ENCODE results near the gene DNASE1L2.

DNASE1L2 gene

GRCh38 chr16:2229091-2229490, 7.2 kb upstream of the DNASE1L2 start:
- H3K27ac ChIP-seq (ENCODE audit: low read depth, low read length), result no peak overlapping the region
- H3K9me3 ChIP-seq (ENCODE audit: low read length), result no peaks in the 10 kb centered on the region
- peaks cover 46% of the 10 kb centered on the region for H3K36me3 ChIP-seq (ENCODE audit: insufficient read depth, low read length)
- H3K4me1 ChIP-seq (ENCODE audit: insufficient read depth, low read length), result peaks cover 20% of the 10 kb centered on the region
- H3K9ac ChIP-seq (ENCODE audit: low read length), result no peak overlapping the region
- peaks cover 0 to 15% of the 10 kb centered on the region in 2 donors for H3K27me3 ChIP-seq (ENCODE audit: control insufficient read depth in 1 of 2, insufficient read depth in 2 of 2, low read length in 2 of 2)
- H3K4me3 ChIP-seq (ENCODE audit: low read depth in 1 of 2, low read length in 2 of 2), result no peak overlapping the region

DNA sequence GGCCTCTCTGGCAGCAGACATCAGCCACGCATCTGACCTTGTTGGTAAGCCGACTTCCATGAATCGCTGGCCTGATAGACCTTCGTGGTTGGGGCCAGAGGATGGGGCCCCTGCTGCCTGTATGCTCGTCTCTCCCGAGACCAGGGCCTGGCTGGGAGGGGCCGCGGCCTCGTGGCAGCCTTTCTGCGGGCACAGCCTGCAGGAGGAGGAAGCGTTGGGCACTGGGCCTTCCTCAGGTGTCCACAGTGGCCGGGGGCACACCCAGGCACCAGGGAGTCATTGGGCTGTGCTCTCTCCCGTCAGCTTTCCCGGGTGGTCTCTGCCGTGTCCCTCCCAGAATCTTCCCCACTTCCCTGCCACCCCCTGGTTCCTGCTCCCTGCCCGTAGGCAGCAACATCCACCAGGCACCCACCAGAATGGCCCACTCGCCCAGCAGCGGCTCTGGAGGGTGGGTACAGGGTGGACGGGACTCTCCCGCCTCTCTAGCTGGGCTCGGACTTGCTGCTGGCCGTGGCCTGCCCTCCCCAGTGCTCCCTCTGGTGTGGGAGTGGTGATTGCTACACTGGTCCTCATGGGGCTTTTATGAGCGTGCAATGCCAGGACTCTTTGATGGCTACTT, 6.5 kb upstream of the DNASE1L2 start:
- Histone ChIP-seq H3K4me1 (ENCODE audit: insufficient read depth, low read length) (peaks cover 14% of the 10 kb centered on the region), H3K9me3 (ENCODE audit: low read length) (no peaks in the 10 kb centered on the region), H3K27me3 (ENCODE audit: control insufficient read depth in 1 of 2, insufficient read depth in 2 of 2, low read length in 2 of 2) (peaks cover 0 to 15% of the 10 kb centered on the region in 2 donors), H3K4me3 (ENCODE audit: low read depth in 1 of 2, low read length in 2 of 2) (no peak overlapping the region), H3K36me3 (ENCODE audit: insufficient read depth, low read length) (peaks cover 49% of the 10 kb centered on the region), H3K27ac (ENCODE audit: low read depth, low read length) (no peak overlapping the region), H3K9ac (ENCODE audit: low read length) (no peak overlapping the region)

DNA sequence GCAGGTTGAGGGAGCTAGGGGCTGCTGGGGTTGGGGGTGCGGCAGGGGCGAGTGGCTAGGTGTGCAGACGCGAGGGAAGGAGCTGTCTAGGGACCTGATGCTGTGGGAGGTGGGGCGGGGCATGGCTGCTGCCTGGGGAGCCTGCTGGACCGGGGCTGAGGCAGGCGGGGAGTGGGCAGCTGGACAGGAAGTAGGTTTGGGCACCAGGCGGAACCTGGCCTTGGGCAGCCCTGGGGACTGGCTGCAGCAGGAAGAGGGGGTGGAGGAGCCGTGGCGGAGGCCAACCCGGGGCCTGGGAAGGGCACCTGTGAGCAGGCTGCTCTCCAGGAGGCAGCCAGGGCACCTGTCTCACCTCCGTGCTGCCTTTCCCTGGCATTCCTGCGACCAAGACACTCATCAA, 5.9 kb upstream of the DNASE1L2 start:
- no peak overlapping the region for H3K4me3 ChIP-seq (ENCODE audit: low read depth in 1 of 2, low read length in 2 of 2)
- H3K9ac ChIP-seq (ENCODE audit: low read length), result no peak overlapping the region
- peaks cover 56% of the 10 kb centered on the region for H3K36me3 ChIP-seq (ENCODE audit: insufficient read depth, low read length)
- H3K27me3 ChIP-seq (ENCODE audit: control insufficient read depth in 1 of 2, insufficient read depth in 2 of 2, low read length in 2 of 2), result peaks cover 0 to 15% of the 10 kb centered on the region in 2 donors
- no peaks in the 10 kb centered on the region for H3K9me3 ChIP-seq (ENCODE audit: low read length)
- H3K4me1 ChIP-seq (ENCODE audit: insufficient read depth, low read length), result peaks cover 8% of the 10 kb centered on the region
- H3K27ac ChIP-seq (ENCODE audit: low read depth, low read length), result no peak overlapping the region

DNA sequence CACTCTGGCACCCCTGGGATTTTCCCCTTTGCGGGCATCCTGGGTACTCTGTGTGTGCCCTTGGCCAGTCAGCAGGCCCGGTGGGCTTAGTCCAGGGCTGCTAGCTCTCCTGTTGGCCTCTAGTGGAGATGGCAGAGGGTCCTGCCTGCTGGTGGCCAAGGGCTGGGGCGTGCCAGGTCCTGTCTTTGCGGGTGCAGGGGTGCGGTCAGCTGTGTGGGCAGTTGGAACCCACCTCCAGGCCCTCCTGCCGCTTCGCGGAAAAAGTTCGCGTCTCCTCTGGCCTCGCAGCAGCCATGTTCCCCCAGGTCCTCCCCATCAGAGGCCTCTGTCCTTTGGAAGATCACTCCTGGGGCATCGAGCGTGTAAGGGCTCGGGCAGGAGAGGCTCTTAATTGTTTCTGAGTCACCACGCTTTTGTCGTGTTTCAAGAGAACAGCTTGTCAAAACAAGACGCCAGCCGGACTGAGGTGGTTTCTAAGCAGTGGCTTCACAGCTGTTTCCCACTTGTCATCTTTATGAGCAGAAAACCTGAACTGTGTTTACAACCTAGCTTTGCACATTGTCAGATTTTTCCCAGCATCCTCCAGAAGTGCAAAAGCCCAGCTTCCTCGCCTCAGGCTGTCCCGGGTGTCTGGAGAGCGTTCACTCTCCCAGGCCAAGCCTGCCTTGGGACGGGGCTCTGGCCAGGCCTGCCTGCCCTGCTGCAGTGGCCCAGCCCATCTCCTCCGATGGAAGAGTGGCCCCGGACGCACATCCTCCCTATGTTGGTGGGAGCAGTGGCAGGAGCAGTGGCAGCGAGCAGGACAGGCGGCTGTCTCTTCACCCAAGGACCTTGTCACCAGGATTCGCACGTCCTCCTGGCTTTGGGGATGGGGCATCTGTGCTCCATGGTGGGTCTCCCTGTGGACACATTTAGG, 5.0 kb upstream of the DNASE1L2 start:
- Histone ChIP-seq H3K9ac (ENCODE audit: low read length) (no peak overlapping the region), H3K36me3 (ENCODE audit: insufficient read depth, low read length) (peaks cover 59% of the 10 kb centered on the region), H3K27me3 (ENCODE audit: control insufficient read depth in 1 of 2, insufficient read depth in 2 of 2, low read length in 2 of 2) (peaks cover 5 to 22% of the 10 kb centered on the region in 2 donors), H3K27ac (ENCODE audit: low read depth, low read length) (no peak overlapping the region), H3K4me3 (ENCODE audit: low read depth in 1 of 2, low read length in 2 of 2) (no peak overlapping the region), H3K9me3 (ENCODE audit: low read length) (no peaks in the 10 kb centered on the region), H3K4me1 (ENCODE audit: insufficient read depth, low read length) (peaks cover 8% of the 10 kb centered on the region)

- Histone ChIP-seq H3K27me3 (ENCODE audit: control insufficient read depth in 1 of 2, insufficient read depth in 2 of 2, low read length in 2 of 2) (peaks cover 8 to 33% of the 10 kb centered on the region in 2 donors), H3K9me3 (ENCODE audit: low read length) (no peaks in the 10 kb centered on the region), H3K9ac (ENCODE audit: low read length) (no peak overlapping the region), H3K4me1 (ENCODE audit: insufficient read depth, low read length) (peaks cover 12% of the 10 kb centered on the region), H3K36me3 (ENCODE audit: insufficient read depth, low read length) (peaks cover 59% of the 10 kb centered on the region), H3K4me3 (ENCODE audit: low read depth in 1 of 2, low read length in 2 of 2) (no peak overlapping the region), H3K27ac (ENCODE audit: low read depth, low read length) (no peak overlapping the region)
Observed at GRCh38 chr16:2232094-2232990, 3.9 kb upstream of the DNASE1L2 start.

GRCh38 chr16:2233046-2233775, 3.0 kb upstream of the DNASE1L2 start:
- H3K4me3 ChIP-seq (ENCODE audit: low read depth in 1 of 2, low read length in 2 of 2), result no peak overlapping the region
- H3K9me3 ChIP-seq (ENCODE audit: low read length), result no peaks in the 10 kb centered on the region
- peaks cover 59% of the 10 kb centered on the region for H3K36me3 ChIP-seq (ENCODE audit: insufficient read depth, low read length)
- H3K4me1 ChIP-seq (ENCODE audit: insufficient read depth, low read length), result peaks cover 12% of the 10 kb centered on the region
- no peak overlapping the region for H3K27ac ChIP-seq (ENCODE audit: low read depth, low read length)
- H3K27me3 ChIP-seq (ENCODE audit: control insufficient read depth in 1 of 2, insufficient read depth in 2 of 2, low read length in 2 of 2), result peaks cover 8 to 42% of the 10 kb centered on the region in 2 donors
- H3K9ac ChIP-seq (ENCODE audit: low read length), result no peak overlapping the region

GRCh38 chr16:2233872-2234812, 2.1 kb upstream of the DNASE1L2 start:
- H3K36me3 ChIP-seq (ENCODE audit: insufficient read depth, low read length), result peaks cover 53% of the 10 kb centered on the region
- peaks cover 12% of the 10 kb centered on the region for H3K4me1 ChIP-seq (ENCODE audit: insufficient read depth, low read length)
- H3K9ac ChIP-seq (ENCODE audit: low read length), result no peak overlapping the region
- H3K9me3 ChIP-seq (ENCODE audit: low read length), result no peaks in the 10 kb centered on the region
- peaks cover 8 to 45% of the 10 kb centered on the region in 2 donors for H3K27me3 ChIP-seq (ENCODE audit: control insufficient read depth in 1 of 2, insufficient read depth in 2 of 2, low read length in 2 of 2)
- no peak overlapping the region for H3K27ac ChIP-seq (ENCODE audit: low read depth, low read length)
- H3K4me3 ChIP-seq (ENCODE audit: low read depth in 1 of 2, low read length in 2 of 2), result no peak overlapping the region

DNA sequence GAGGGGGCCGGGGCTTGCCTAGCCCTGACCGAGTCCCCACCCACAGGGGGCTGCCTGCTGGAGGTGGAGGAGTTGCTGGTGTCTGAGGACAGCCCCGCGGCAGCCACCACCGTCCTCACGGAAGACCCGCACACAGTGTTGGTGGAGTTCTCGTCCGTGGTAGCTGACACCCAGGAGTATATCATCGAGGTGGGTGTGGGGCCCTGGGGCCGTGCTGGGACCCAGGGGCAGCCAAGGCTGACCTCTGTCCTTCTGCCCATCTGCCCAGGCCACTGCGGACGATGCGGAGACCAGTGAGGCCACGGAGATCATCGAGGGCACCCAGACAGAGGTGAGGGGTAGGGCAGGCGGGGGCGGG, 1.5 kb upstream of the DNASE1L2 start:
- H3K27ac ChIP-seq (ENCODE audit: low read depth, low read length), result no peak overlapping the region
- H3K27me3 ChIP-seq (ENCODE audit: control insufficient read depth in 1 of 2, insufficient read depth in 2 of 2, low read length in 2 of 2), result peaks cover 8 to 45% of the 10 kb centered on the region in 2 donors
- H3K36me3 ChIP-seq (ENCODE audit: insufficient read depth, low read length), result peaks cover 53% of the 10 kb centered on the region
- no peak overlapping the region for H3K4me3 ChIP-seq (ENCODE audit: low read depth in 1 of 2, low read length in 2 of 2)
- H3K9ac ChIP-seq (ENCODE audit: low read length), result no peak overlapping the region
- no peaks in the 10 kb centered on the region for H3K9me3 ChIP-seq (ENCODE audit: low read length)
- H3K4me1 ChIP-seq (ENCODE audit: insufficient read depth, low read length), result peaks cover 12% of the 10 kb centered on the region

GRCh38 chr16:2235234-2235651, 1.0 kb upstream of the DNASE1L2 start:
- peaks cover 49% of the 10 kb centered on the region for H3K36me3 ChIP-seq (ENCODE audit: insufficient read depth, low read length)
- peaks cover 12% of the 10 kb centered on the region for H3K4me1 ChIP-seq (ENCODE audit: insufficient read depth, low read length)
- H3K27ac ChIP-seq (ENCODE audit: low read depth, low read length), result no peak overlapping the region
- H3K27me3 ChIP-seq (ENCODE audit: control insufficient read depth in 1 of 2, insufficient read depth in 2 of 2, low read length in 2 of 2), result peaks cover 8 to 45% of the 10 kb centered on the region in 2 donors
- H3K9me3 ChIP-seq (ENCODE audit: low read length), result no peaks in the 10 kb centered on the region
- no peak overlapping the region for H3K4me3 ChIP-seq (ENCODE audit: low read depth in 1 of 2, low read length in 2 of 2)
- H3K9ac ChIP-seq (ENCODE audit: low read length), result no peak overlapping the region

DNA sequence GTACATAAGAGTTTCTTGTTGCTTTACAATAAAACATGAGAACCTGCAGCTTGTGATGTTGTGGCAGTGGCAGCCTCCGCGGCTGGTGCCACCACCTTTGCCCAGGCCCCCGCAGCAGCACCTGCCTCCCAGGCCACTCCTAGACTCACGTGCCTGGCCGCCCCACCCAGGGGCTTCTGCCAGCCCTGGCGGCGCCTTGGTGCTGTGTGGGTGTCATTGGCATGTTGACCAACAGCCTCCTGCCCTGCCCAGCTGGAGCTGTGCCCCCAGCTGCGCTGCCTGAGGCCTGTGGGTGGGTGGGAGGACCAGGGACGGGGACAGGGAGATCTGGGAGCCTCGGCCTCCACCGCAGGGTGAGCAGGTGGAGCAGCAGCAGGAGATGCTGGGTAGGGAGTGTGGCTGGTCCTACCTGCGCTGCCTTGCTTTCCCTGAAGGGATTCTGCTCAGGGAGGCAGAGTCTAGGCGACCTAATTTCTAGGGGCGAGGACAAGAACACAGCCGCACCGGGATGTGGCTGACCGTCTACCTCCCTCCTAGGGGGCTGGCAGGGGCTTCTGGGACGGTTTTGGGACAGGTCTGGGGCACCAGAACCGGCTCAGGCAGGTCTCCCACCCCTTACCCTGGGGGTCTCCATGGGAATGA, 428 bp upstream of the DNASE1L2 start:
- H3K36me3 ChIP-seq (ENCODE audit: insufficient read depth, low read length), result peaks cover 49% of the 10 kb centered on the region
- no peak overlapping the region for H3K27ac ChIP-seq (ENCODE audit: low read depth, low read length)
- H3K27me3 ChIP-seq (ENCODE audit: control insufficient read depth in 1 of 2, insufficient read depth in 2 of 2, low read length in 2 of 2), result peaks cover 8 to 45% of the 10 kb centered on the region in 2 donors
- H3K4me3 ChIP-seq (ENCODE audit: low read depth in 1 of 2, low read length in 2 of 2), result no peak overlapping the region
- H3K9ac ChIP-seq (ENCODE audit: low read length), result no peak overlapping the region
- H3K9me3 ChIP-seq (ENCODE audit: low read length), result no peaks in the 10 kb centered on the region
- H3K4me1 ChIP-seq (ENCODE audit: insufficient read depth, low read length), result peaks cover 12% of the 10 kb centered on the region
